GM21786 (cell line): Measurements from ENCODE around the gene PDE7B.
"Not testable (repeated sequence)": the region's sequence is repeated elsewhere in the genome, so short reads cannot be mapped to it uniquely, and the experiment has no call there.

Source experiments
- ATAC-seq: cut with Tn5 transposase; IDR thresholded peaks from one replicate; pipeline ENCODE4 v1.9.1; 2021; ENCODE audit not compliant: unreplicated experiment

Gene PDE7B

GRCh38 chr6:136216503-136217401, 365.3 kb downstream of the PDE7B start:
- ATAC-seq: no peak

GRCh38 chr6:136224974-136225373, 373.5 kb downstream of the PDE7B start:
- not testable (repeated sequence) for ATAC-seq

GRCh38 chr6:136225496-136225895, 374.0 kb downstream of the PDE7B start:
- no peak for ATAC-seq

GRCh38 chr6:136226027-136226673, 374.6 kb downstream of the PDE7B start:
- ATAC-seq: no peak

- no peak for ATAC-seq
Measured at GRCh38 chr6:136226674-136227377, 375.3 kb downstream of the PDE7B start.

- ATAC-seq: no peak
Measured at GRCh38 chr6:136228814-136229213, 377.3 kb downstream of the PDE7B start.

GRCh38 chr6:136230219-136230853, 378.8 kb downstream of the PDE7B start:
- ATAC-seq: no peak

GRCh38 chr6:136232701-136233100, 381.2 kb downstream of the PDE7B start:
- ATAC-seq: no peak

GRCh38 chr6:136235233-136235564, 383.7 kb downstream of the PDE7B start:
- no peak for ATAC-seq

- no peak for ATAC-seq
Measured at GRCh38 chr6:136236466-136237293, 385.2 kb downstream of the PDE7B start.

GRCh38 chr6:136244061-136244616, 392.6 kb downstream of the PDE7B start:
- no peak for ATAC-seq
